ENCODE data around the gene EPG5.

DNA sequence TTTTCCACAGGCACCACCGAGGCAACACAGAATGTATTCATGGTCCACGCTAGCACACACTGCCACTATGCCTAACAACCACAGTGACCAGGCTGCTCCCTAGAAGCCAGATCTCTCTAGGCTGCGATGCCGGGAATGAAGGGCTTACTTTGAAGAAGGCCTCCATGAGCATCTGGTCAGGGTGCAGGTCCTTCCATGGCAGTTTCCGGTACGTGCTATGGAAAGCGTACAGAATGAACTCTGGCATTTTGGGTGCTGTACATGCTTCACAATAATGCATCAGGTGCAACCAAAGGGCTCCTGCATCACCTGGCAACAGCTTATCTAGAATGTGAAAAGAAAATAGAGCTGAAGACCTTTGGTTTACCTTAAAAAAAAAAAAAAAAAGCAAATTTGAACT, 96.7 kb downstream of the EPG5 start:
- TF ChIP-seq, protein P1, sequence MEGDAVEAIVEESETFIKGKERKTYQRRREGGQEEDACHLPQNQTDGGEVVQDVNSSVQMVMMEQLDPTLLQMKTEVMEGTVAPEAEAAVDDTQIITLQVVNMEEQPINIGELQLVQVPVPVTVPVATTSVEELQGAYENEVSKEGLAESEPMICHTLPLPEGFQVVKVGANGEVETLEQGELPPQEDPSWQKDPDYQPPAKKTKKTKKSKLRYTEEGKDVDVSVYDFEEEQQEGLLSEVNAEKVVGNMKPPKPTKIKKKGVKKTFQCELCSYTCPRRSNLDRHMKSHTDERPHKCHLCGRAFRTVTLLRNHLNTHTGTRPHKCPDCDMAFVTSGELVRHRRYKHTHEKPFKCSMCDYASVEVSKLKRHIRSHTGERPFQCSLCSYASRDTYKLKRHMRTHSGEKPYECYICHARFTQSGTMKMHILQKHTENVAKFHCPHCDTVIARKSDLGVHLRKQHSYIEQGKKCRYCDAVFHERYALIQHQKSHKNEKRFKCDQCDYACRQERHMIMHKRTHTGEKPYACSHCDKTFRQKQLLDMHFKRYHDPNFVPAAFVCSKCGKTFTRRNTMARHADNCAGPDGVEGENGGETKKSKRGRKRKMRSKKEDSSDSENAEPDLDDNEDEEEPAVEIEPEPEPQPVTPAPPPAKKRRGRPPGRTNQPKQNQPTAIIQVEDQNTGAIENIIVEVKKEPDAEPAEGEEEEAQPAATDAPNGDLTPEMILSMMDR (IDR thresholded peaks at IDR 0.05), result no peak
- TF ChIP-seq EP300 (IDR thresholded peaks at IDR 0.05; ENCODE audit: low read depth) (no peak), POLR2A (IDR thresholded peaks at IDR 0.05) (no peak)
